ENCODE data around the gene MSI2. TPM values are rescaled to one million over a fixed set of nuclear protein-coding genes. Genes with fewer than 3 reads are reported as not detected.

The MSI2 gene
- total RNA-seq, 2 donors from 2014 or later, result 30.1 to 41.1 TPM

GRCh38 chr17:57687642-57688041 lies 431.3 kb downstream of the MSI2 start:
- H3K4me1 ChIP-seq, result no peaks in the 10 kb centered on the region
- DNase-seq (ENCODE audit: low spot score), result no peak
- H3K36me3 ChIP-seq, result peaks cover 2% of the 10 kb centered on the region
- no peak overlapping the region for H3K4me3 ChIP-seq
- TF ChIP-seq CTCF (IDR thresholded peaks at IDR 0.05), result no peak
- no peak overlapping the region for H3K27ac ChIP-seq
- no peaks in the 10 kb centered on the region for H3K9me3 ChIP-seq
- H3K27me3 ChIP-seq, result no peaks in the 10 kb centered on the region

- Histone ChIP-seq H3K36me3 (no peaks in the 10 kb centered on the region), H3K4me1 (no peaks in the 10 kb centered on the region), H3K27ac (no peak overlapping the region), H3K9me3 (no peaks in the 10 kb centered on the region), H3K4me3 (no peak overlapping the region), H3K27me3 (no peaks in the 10 kb centered on the region)
- no peak for DNase-seq (ENCODE audit: low spot score)
- TF ChIP-seq CTCF (IDR thresholded peaks at IDR 0.05), result no peak
Observed at GRCh38 chr17:57689254-57689653, 432.9 kb downstream of the MSI2 start.

GRCh38 chr17:57691939-57692338 lies 435.6 kb downstream of the MSI2 start:
- H3K4me3 ChIP-seq, result no peak overlapping the region
- no peak overlapping the region for H3K27ac ChIP-seq
- TF ChIP-seq CTCF (IDR thresholded peaks at IDR 0.05), result no peak
- H3K27me3 ChIP-seq, result no peaks in the 10 kb centered on the region
- DNase-seq (ENCODE audit: low spot score), result no peak
- H3K4me1 ChIP-seq, result no peaks in the 10 kb centered on the region
- H3K9me3 ChIP-seq, result no peaks in the 10 kb centered on the region
- no peaks in the 10 kb centered on the region for H3K36me3 ChIP-seq

- no peaks in the 10 kb centered on the region for H3K36me3 ChIP-seq
- H3K27me3 ChIP-seq, result no peaks in the 10 kb centered on the region
- H3K9me3 ChIP-seq, result no peaks in the 10 kb centered on the region
- DNase-seq (ENCODE audit: low spot score), result no peak
- H3K4me3 ChIP-seq, result no peak overlapping the region
- no peak for TF ChIP-seq CTCF (IDR thresholded peaks at IDR 0.05)
- no peaks in the 10 kb centered on the region for H3K4me1 ChIP-seq
- no peak overlapping the region for H3K27ac ChIP-seq
Observed at GRCh38 chr17:57692770-57693169, 436.4 kb downstream of the MSI2 start.

GRCh38 chr17:57694051-57694450 lies 437.7 kb downstream of the MSI2 start:
- H3K27ac ChIP-seq, result no peak overlapping the region
- no peaks in the 10 kb centered on the region for H3K36me3 ChIP-seq
- no peak for TF ChIP-seq CTCF (IDR thresholded peaks at IDR 0.05)
- H3K4me3 ChIP-seq, result no peak overlapping the region
- no peaks in the 10 kb centered on the region for H3K27me3 ChIP-seq
- peak; percentile 49 for DNase-seq (ENCODE audit: low spot score)
- H3K4me1 ChIP-seq, result no peaks in the 10 kb centered on the region
- no peaks in the 10 kb centered on the region for H3K9me3 ChIP-seq

GRCh38 chr17:57696050-57696449 lies 439.7 kb downstream of the MSI2 start:
- TF ChIP-seq CTCF (IDR thresholded peaks at IDR 0.05), result no peak
- H3K36me3 ChIP-seq, result no peaks in the 10 kb centered on the region
- DNase-seq (ENCODE audit: low spot score), result peak; percentile 51
- no peaks in the 10 kb centered on the region for H3K9me3 ChIP-seq
- H3K27me3 ChIP-seq, result no peaks in the 10 kb centered on the region
- H3K27ac ChIP-seq, result no peak overlapping the region
- H3K4me3 ChIP-seq, result no peak overlapping the region
- no peaks in the 10 kb centered on the region for H3K4me1 ChIP-seq

Measured in right atrium auricular region (tissue), 2 donors.